Right renal cortex interstitium (tissue), 3 donors: Measurements from ENCODE around the gene CAV2. TPM values are rescaled to one million over a fixed set of nuclear protein-coding genes. Genes with fewer than 3 reads are reported as not detected.
"Not testable (repeated sequence)": the region's sequence is repeated elsewhere in the genome, so short reads cannot be mapped to it uniquely, and the experiment has no call there.

Experiments
- DNase-seq, 3 donors: peaks; one replicate each; pipeline ENCODE4 v3.0.0-alpha.2; 2013; ENCODE audit warnings: low read depth in 3 of 3, low spot score in 2 of 3
- polyA plus RNA-seq, 3 donors: library from polyadenylated mRNA; unstranded; fragments of 120-200 nt; gene quantifications; one replicate each; pipeline ENCODE4 v1.2.1, GENCODE V29; 2013; ENCODE audit not compliant: insufficient read length in 3 of 3

CAV2 gene, protein sequence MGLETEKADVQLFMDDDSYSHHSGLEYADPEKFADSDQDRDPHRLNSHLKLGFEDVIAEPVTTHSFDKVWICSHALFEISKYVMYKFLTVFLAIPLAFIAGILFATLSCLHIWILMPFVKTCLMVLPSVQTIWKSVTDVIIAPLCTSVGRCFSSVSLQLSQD
- 10 to 100 TPM; 23.3 to 31.7 (median 28.3) TPM for polyA plus RNA-seq

- peak in 1 of 3 donors; percentile 21 for DNase-seq
Observed at GRCh38 chr7:116499168-116500077, at the start of gene CAV2. Gene CAV2, plus strand, starts transcription at chr7:116499738. Its CDS starts 44 bp downstream, at chr7:116499782.

DNA sequence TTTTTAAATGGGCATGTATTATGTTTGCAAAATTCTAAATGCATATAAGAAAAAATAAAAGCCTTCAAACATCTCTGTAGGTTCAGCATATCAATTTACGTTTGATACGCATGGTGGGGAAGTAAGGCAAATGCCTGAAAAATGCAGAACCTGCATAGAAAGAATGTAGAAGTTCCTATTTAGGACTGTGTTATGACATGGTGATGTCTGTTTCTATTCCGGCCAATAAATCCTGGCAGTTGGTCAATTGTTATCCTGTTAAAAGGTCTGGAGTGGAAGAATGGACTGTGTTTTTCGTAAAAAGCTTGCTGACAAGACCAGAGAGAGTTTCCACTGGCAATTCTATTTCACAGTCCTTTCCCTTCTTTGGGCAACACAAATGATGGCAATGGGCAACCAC, 49.6 kb upstream of the CAV2 start:
- DNase-seq, result no peak

- no peak for DNase-seq
Observed at GRCh38 chr7:116451957-116452729, 47.4 kb upstream of the CAV2 start.

DNA sequence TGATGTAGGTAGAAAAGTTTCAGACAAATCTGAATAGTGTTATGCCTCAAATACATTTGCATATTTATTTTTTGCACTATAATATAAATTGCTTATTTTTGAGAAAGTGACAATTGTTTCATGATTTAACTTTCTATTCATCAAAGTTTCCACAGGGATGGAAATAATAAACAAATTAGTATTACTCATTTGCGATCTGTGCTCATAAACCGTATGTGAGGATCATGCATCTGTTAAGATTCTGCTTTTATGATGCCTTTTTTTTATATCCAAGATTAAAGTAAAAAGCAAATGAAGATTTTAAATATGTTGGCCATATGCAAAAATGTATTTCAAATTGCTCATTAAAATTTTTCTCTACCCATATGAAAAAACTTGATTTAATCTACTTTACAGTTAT, 45.2 kb upstream of the CAV2 start:
- DNase-seq, result no peak

DNA sequence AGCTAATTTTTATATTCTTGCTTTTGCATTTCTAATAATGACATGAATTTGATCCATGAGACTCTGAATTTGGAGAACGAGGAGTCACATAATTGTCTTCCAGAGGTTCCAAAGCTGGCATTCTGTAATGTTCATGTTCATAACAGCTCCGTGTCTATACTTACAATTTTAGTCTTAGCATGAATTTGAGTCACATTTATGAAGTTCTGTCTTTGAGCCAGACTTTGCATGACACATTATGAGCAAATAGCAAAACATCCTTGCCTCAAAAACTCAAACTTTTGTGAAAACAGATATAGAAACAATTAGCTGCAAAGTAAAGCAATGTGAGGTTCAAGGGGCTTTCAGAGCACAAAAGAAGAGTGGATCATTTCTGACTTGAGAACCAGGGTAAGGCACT, 44.5 kb upstream of the CAV2 start:
- DNase-seq, result no peak

DNA sequence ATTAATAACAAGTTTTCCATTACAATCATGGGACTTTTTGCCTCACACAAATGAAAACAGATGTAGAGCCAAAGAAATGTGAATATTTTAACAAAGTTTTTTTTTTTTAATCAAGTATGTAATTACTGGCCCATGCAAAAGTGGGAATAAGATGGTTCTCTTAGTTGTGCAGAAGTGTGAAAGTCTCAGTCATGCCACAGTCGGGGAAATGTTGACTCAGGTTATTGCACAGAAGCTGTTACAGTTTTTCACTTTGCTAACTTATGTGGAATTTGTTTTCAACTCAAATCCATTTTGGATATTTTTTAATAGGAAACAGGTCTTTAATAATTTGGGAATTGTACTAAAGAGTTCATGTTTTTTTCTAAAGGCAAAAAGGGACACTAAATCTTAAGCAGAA, 44.0 kb upstream of the CAV2 start:
- DNase-seq, result no peak

DNA sequence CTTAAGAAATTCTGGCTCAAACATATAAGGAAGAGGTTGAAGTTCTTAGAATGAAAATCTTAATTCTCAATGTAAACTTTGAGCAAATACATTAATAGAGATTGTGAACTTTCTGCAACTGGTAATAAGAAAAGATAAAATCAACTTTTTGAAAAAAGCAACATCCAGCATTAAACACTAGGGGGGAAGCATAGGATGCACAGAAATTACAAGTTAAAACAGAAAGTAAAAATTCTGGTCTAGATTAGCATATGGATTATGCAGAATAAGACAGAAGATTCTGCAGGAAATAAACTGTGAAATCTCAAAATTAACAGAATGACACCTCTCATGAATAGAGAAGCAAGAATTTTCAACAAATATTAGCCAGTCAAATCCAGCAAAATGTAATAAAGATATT, 38.0 kb upstream of the CAV2 start:
- DNase-seq, result no peak

- no peak for DNase-seq
Observed at GRCh38 chr7:116463956-116464355, 35.6 kb upstream of the CAV2 start.

DNA sequence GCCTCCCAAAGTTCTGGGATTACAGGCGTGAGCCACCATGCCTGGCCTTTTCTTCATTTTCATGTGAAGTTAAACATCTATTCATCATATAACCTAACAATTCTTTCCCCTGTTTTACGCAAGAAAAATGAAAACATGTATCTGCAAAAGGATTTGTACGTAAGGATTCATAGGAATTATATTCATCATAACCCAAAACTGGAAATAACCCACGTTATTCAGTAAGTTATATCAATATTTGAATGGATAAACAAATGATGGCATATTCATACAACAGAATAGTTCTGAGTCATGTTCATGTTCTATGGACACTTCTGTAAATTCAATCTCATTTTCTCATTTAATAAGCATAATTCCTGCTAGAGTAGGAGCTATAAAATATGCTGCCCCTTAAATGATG, 35.2 kb upstream of the CAV2 start:
- DNase-seq, result no peak

- DNase-seq, result no peak
Observed at GRCh38 chr7:116465125-116465524, 34.4 kb upstream of the CAV2 start.

GRCh38 chr7:116468534-116468933, 31.0 kb upstream of the CAV2 start:
- DNase-seq, result no peak

DNA sequence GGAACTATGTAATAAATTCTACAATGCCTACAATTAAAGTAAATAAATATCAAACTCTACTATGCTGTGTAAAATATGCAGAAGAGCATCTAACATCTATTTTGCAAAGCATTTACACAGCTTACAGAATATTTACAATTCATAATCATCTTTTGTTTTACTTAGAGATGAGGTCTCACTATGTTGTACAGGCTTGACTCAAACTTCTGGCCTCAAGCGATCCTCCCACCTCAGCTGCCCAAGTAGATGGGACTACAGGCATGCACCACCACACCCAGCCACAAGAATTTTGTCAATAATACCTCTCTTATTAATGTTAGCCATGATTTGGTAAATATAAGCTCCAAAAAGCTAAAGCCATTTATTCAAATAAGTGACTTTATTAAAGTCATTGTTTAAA, 21.9 kb upstream of the CAV2 start:
- no peak for DNase-seq

DNA sequence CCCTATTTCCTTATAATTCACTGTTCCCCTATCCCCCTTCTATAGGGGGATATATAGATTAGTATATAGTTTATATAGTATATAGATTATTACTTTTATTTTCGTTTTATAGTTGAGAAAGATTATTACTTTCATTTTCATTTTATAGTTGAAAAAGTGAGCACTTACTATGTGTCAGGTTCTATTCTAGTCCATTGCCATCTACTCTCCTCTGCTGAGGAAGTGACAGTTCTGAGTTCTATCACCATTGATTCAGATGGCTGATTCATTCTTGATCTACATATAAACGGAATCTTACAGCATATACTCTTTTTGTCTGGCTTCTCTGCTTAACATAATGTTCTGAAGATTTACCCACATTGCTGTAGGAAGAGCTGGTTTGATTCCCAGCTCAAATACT, 20.7 kb upstream of the CAV2 start:
- no peak for DNase-seq

DNA sequence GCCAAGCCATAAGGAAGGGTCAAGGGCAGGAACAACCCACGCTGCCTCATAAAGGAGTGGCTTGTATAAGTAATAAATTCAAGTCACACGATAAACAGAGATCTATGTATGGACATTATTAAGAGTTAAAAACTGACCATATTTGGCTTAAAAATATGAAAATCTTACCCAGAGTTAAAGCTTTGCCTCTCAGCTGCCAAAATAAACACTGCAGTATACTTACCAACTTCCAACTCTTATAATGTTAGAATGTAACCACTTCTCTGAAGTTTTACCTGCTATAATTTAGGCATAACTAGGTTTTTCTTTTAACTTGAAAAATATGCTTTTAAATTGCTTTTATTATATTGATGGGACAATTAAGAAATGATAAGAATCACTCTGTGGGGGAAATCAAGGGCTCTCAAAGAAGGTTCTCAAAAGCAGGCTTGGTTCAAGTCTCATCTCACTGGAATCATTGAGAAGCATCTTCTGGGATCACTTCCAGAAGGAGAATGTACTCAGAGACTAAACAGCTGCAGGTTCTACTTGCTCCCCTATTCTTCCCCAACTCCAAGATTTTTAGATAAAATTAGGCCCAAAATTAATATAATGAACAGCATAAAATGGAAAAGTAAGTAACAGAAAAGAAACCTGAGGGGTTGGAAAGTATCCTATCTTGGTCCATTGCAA, 16.1 kb upstream of the CAV2 start:
- DNase-seq, result no peak

GRCh38 chr7:116484389-116484788, 15.1 kb upstream of the CAV2 start:
- DNase-seq, result not testable (repeated sequence)

- DNase-seq, result no peak
Observed at GRCh38 chr7:116487907-116488521, 11.5 kb upstream of the CAV2 start.

DNA sequence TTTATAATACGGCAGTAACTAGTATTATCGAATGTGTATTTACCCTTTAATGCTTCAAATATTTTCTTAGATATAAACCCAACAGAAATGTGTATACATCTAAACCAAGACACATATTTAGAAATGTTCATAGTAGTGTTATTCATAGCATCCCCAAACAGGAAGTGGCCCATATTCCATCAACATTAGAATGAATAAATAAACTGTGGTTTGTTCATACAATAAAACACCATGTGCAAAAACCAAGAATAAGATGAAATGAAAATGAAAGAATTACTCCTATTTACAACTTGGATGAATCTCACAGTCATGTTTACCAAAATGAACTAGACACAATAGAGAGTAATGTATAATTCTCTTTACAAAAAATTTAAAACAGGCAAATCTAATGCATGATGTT, 9.2 kb upstream of the CAV2 start:
- DNase-seq, result no peak

- DNase-seq, result no peak
Observed at GRCh38 chr7:116491887-116492653, 7.5 kb upstream of the CAV2 start.

DNA sequence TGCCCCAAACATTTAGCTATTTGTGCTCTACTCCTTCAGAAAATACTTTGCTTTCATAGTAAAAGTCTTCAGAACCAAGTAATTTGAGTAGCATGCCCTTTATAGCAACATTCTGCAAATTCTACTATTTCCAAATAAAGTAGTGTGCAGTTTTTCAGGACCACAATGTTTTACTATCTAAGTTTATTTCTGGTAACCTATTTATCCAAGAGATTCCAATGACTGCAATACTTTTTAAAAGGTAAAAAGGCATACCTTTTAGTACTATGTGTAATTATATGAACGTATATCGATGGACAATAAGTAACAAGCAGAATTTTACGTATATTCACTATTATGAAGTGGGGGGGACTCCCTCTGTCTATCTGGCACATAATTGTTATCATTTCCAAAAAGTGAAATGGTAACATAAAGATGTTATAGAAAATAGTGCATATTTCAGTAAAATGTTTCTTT, 6.9 kb upstream of the CAV2 start:
- no peak for DNase-seq

DNA sequence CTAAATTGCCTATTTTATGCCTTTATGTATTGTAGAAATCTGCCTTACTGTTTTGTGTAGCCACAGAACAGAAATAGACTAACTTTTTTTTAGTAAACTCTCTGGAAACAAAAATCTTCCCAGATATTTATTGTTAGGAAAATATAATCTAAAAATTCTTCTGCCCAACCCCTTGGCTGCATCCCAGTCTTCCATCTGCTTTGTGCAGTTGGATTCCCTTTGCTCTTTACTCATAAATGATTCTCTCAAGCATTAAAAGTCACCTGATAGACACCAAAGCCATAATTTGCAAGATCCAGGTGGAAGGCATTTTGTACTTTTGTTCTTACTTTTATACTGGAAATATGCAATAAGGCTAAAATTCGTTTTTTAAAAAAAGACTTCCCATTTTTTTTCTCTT, 6.1 kb upstream of the CAV2 start:
- DNase-seq, result no peak
